Osteocyte (in vitro differentiated cells): ENCODE data around the gene SETDB1. TPM values are rescaled to one million over a fixed set of nuclear protein-coding genes. Genes with fewer than 3 reads are reported as not detected.
"Not testable (repeated sequence)": the region's sequence is repeated elsewhere in the genome, so short reads cannot be mapped to it uniquely, and the experiment has no call there.

Experiments
- DNase-seq: peaks from one replicate; pipeline ENCODE4 v3.0.0; 2021; ENCODE audit warnings: mixed read lengths; ENCODE audit not compliant: unreplicated experiment; ENCODE audit errors: extremely low spot score
- H3K27ac Mint-ChIP-seq: one replicate; pipeline ENCODE4 v1.8.0; 2021; ENCODE audit warnings: mild to moderate bottlenecking, mixed read lengths; ENCODE audit not compliant: unreplicated experiment
- H3K27me3 Mint-ChIP-seq: one replicate; pipeline ENCODE4 v1.8.0; 2021; ENCODE audit warnings: mixed read lengths; ENCODE audit not compliant: unreplicated experiment
- H3K36me3 Mint-ChIP-seq: one replicate; pipeline ENCODE4 v1.8.0; 2021; ENCODE audit warnings: mixed read lengths; ENCODE audit not compliant: unreplicated experiment
- H3K4me1 Mint-ChIP-seq: one replicate; pipeline ENCODE4 v1.8.0; 2021; ENCODE audit warnings: mixed read lengths; ENCODE audit not compliant: unreplicated experiment
- H3K4me3 Mint-ChIP-seq: one replicate; pipeline ENCODE4 v1.8.0; 2021; ENCODE audit warnings: mild to moderate bottlenecking, moderate library complexity, mixed read lengths; ENCODE audit not compliant: unreplicated experiment
- H3K9me3 Mint-ChIP-seq: one replicate; pipeline ENCODE4 v1.8.0; 2021; ENCODE audit warnings: mixed read lengths; ENCODE audit not compliant: unreplicated experiment
- CTCF ChIP-seq: fragments of 200-600 bp; sonication (generic); IDR thresholded peaks from 2 replicates; pipeline ENCODE4 v1.5.0; 2021; ENCODE audit warnings: antibody characterized with exemption, mild to moderate bottlenecking, moderate library complexity
- total RNA-seq: library from RNA; stranded (reverse); gene quantifications from 2 replicates; pipeline ENCODE4 v1.2.1, GENCODE V29; 2021

Gene SETDB1
- total RNA-seq, 1 donor from 2014 or later, result 53.5 TPM

GRCh38 chr1:150890033-150890416, 36.1 kb upstream of the SETDB1 start:
- no peak overlapping the region for H3K27ac Mint-ChIP-seq
- DNase-seq, result no peak
- H3K36me3 Mint-ChIP-seq, result no peaks in the 10 kb centered on the region
- H3K4me3 Mint-ChIP-seq, result no peak overlapping the region
- peaks cover 2% of the 10 kb centered on the region for H3K4me1 Mint-ChIP-seq
- peaks cover 34% of the 10 kb centered on the region for H3K27me3 Mint-ChIP-seq
- TF ChIP-seq CTCF, result no peak
- H3K9me3 Mint-ChIP-seq, result no peaks in the 10 kb centered on the region

- Mint-ChIP-seq H3K27me3 (peaks cover 41% of the 10 kb centered on the region), H3K4me1 (no peaks in the 10 kb centered on the region), H3K36me3 (no peaks in the 10 kb centered on the region), H3K4me3 (no peak overlapping the region), H3K9me3 (no peaks in the 10 kb centered on the region), H3K27ac (no peak overlapping the region)
- DNase-seq, result no peak
- no peak for TF ChIP-seq CTCF
Measured at GRCh38 chr1:150893336-150893913, 32.7 kb upstream of the SETDB1 start.

- Mint-ChIP-seq H3K4me1 (no peaks in the 10 kb centered on the region), H3K27ac (no peak overlapping the region), H3K27me3 (peaks cover 29% of the 10 kb centered on the region), H3K4me3 (no peak overlapping the region), H3K9me3 (no peaks in the 10 kb centered on the region), H3K36me3 (no peaks in the 10 kb centered on the region)
- TF ChIP-seq CTCF, result no peak
- DNase-seq, result no peak
Measured at GRCh38 chr1:150895618-150896017, 30.5 kb upstream of the SETDB1 start.

- H3K27me3 Mint-ChIP-seq, result peaks cover 20% of the 10 kb centered on the region
- not testable (repeated sequence) for H3K36me3 Mint-ChIP-seq, H3K4me3 Mint-ChIP-seq, H3K4me1 Mint-ChIP-seq, H3K27ac Mint-ChIP-seq, DNase-seq, H3K9me3 Mint-ChIP-seq
Measured at GRCh38 chr1:150899795-150900194, 26.4 kb upstream of the SETDB1 start.

- H3K9me3 Mint-ChIP-seq, result no peaks in the 10 kb centered on the region
- peaks cover 4% of the 10 kb centered on the region for H3K27me3 Mint-ChIP-seq
- no peaks in the 10 kb centered on the region for H3K4me1 Mint-ChIP-seq
- H3K27ac Mint-ChIP-seq, result no peak overlapping the region
- H3K4me3 Mint-ChIP-seq, result no peak overlapping the region
- DNase-seq, result no peak
- TF ChIP-seq CTCF, result no peak
- no peaks in the 10 kb centered on the region for H3K36me3 Mint-ChIP-seq
Measured at GRCh38 chr1:150902346-150902745, 23.8 kb upstream of the SETDB1 start.

- H3K27me3 Mint-ChIP-seq, result peaks cover 4% of the 10 kb centered on the region
Measured at GRCh38 chr1:150902751-150903150, 23.4 kb upstream of the SETDB1 start.

More at GRCh38 chr1:150902751-150903150, 23.4 kb upstream of the SETDB1 start:
- no peak for DNase-seq
- Mint-ChIP-seq H3K9me3 (no peaks in the 10 kb centered on the region), H3K4me3 (no peak overlapping the region), H3K4me1 (no peaks in the 10 kb centered on the region), H3K36me3 (no peaks in the 10 kb centered on the region), H3K27ac (no peak overlapping the region)
- no peak for TF ChIP-seq CTCF
